Activated CD8-positive, alpha-beta memory T cell treated with anti-CD3 and anti-CD28 coated beads, Interleukin-2, amount 50 U/mL, for 1 hour (primary cell): Measurements from ENCODE around the gene MKLN1.

ENCODE experiments used
- DNase-seq: peaks from one replicate; pipeline ENCODE4 v3.0.0-alpha.2; 2020; ENCODE audit errors: extremely low read depth

Gene MKLN1

DNA sequence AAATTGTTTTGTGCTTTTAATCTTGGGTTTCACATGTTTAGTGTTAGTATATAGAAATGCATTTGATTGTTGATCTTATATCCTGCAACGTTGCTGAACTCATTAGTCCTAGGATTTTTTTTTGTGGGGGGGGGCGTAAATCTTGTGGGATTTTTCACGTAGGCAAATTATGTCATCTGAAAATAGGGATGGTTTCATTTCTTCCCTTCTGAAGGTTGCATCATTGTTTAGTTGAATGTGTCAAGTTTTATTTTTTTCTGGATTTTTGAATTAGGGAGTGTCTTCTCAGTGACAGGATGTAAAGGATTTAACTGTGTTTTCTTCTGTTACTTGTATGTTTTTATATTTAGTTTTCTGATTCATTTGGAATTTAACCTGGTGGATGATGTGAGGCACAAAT lies 26.7 kb downstream of the MKLN1 start:
- DNase-seq = no peak

DNA sequence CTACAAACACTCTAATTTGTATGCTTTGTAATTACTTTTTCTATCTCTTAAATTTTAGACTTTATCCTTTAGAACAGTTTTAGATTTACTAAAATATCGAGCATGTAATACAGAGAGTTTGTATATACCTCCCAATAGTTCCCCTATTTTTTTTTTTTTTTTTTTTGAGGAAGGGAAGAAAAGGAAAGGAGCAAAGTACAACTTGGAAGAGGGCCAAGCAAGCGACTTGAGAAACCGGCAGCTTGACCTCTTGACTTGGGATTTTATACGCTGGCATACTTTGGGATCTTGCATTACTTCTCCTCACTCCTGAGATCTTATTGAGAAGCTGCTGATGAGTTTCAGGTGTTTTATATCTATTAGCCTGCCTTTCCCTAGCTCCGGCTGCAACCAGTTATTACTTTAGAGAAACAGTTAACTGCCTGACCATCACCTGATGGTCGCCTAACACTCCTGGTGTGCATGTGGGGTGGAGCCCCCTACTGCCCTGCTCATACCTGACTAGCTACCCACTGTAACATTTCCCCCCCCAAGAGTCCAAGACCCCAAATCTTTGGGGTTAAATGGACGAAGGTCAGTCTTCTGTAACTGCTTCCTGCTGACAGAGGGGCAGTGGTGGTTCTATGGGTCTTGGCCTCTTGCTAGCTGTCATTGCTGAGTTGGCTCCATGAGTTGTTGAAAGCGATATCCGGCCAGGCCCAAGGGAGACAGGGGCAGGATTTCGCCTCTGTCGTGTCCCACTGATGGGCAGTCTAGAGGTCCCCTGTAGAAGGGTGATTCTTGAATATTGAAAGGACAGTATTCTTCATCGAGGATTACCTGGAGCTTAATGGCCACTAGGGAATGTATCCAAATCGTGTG lies 28.5 kb downstream of the MKLN1 start:
- DNase-seq = no peak

DNA sequence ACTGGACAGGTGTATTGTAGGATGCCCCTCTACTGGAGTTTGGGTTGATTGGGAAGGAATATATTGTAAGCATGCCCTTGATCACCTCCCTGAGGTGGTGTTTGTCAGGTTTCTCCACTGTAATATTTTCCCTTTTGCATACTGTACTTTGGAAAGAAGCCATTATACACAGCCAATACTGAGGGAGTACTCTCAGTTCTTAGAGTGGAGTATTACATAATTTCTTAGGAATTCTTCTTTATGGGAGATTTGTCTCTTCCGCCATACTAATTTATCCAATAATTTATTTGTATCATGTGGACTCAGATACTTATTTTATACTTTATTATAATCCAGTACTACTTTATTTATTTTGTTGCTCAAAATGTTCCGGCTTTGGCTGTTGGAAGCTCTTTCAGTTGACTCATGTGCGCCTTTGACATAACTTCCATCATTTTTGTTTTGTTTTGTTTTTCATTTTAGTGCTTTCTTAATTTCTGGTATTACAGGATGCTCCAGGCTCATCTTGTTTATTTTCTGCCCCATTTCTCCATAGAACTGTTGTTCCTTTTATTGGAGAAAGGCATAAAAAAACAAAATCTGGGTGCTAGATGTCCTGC lies 29.7 kb downstream of the MKLN1 start:
- no peak for DNase-seq

DNA sequence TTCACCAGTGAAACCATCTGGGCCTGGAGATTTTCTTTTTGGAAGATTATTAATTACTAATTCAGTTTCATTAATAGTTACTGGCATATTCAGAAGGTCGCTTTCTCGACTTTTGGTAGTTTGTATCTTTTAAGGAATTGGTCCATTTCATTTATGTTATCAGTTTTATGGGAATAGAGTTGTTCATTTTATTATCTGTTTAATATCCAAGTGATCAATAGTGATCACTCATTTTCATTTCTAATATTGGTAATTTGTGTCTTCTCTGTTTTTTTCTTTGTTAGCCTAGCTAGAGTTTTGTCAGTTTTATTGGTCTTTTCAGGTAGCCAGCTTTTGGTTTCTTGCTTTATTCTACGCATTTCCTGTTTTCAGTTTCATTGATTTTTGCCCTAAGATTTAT lies 31.0 kb downstream of the MKLN1 start:
- DNase-seq = no peak

DNA sequence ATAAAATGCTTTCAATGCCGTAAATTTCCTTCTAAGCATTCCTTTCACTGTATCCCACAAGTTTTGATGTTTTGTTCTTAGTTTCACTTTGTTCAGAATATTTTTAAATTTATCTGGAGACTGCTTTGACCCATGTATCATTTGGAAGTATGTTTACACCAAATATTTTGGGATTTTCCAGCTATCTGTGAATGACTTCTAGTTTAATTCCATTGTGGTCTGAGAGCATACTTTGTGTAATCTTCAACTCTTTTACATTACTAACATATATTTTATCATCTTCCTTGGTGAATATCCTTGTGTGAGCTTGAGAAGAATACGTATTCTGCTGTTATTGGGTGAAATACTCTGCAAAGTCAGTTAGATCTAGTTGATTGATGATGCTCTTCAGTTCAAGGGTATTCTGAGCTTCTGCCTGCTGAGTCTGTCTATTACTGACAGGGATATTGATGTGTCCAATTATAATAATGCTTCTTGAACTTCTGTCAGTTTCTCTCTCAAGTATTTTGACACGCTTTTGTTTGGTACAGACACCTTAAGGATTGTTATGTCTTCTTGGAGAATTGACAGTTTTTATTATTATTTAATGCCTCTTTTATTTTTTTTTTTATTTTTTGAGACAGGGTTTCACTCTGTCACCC lies 31.6 kb downstream of the MKLN1 start:
- no peak for DNase-seq

DNA sequence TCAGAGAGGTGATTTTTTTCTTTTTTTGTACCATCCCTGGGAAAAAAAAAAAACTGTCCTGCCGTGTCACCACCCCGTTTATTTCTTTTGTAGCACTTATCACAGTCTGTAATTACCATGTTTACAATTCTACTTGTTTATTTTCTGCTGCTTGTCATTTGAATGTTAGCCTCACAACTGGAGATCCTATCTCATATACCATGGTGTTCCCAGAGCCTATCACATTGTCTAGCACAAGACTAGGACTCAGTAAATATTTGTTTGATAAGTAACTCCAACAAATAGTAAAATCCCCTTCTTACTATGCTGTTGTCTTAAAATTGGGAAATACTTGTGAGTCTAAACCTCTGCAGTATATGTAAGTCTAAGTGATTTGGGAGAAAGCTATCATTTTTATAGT lies 36.0 kb downstream of the MKLN1 start:
- no peak for DNase-seq

DNA sequence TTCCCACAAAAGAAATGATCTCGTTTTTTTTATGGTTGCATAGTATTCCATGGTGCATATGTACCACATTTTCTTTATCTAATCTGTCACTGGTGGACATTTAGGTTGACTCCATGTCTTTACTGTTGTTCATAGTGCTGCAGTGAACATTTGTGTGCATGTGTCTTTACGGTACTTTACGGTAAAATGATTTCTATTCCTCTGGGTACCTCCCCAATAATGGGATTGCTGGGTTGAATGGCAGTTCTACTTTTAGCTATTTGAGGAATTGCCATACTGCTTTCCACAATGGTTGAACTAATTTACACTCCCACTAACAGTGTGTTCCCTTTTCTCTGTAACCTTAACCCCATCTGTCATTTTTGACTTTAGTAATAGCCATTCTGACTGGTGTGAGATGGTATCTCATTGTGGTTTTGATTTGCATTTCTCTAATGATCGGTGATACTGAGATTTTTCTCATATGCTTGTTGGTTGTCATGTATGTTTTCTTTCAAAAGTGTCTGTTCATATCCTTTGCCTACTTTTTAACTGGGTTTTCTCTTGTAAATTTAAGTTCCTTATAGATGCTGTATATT lies 37.2 kb downstream of the MKLN1 start:
- no peak for DNase-seq

DNA sequence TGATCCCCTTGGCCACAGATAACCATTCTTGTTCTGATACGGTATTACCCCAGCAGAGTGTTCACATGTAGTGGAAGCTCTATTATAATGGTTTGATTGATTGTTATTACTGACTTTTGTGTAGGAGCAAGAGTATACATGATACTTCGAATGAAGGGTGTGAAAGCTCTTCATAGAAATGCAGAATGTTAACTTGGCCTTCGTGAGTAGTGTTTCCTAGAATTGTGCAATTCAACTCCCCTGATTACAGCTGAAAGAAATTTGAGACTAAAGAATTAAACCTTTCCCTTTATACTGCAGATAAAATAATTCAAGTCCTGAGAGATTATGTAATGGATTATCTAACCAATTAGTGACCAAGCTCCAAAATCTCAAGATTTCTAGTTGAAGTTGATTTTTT lies 38.2 kb downstream of the MKLN1 start:
- no peak for DNase-seq

DNA sequence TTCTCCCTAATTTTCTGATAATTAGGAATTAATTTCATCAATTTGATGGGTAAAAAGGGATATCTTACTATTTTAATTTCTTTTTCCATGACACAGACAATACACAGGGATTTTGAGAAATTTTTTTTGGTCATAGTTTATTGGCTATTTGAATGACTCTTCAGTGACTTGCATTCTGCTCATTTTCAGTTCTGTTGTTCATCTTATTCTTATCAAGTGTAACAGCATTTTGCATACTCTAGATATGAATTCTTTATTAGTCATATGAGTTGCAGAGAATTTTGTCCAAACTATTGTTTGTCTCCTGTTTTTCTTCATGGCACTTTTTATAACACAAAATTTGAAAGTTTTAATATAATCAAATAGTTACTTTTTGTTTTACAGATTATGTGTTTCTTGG lies 41.7 kb downstream of the MKLN1 start:
- no peak for DNase-seq

DNA sequence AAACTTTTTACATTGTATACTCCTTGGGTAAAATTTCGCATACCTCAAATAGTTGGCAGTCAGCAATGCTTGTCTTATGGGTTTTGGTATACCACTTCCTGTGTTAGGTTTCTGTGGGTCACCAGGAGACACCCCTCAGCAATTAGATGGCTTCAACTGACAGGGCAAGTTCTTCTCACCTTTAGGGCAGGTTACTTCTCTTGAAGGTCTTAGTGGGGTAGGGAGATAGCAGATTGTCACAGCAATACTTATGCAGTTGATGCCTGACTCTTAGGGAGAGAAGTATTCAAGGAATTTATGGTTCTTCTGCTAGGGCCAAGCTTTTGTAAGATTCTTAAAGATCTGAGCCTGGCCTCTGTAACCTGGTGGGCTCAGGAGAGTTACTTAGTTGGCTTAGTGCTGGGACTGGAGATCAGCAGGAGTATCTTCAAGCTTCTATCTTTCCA lies 42.9 kb downstream of the MKLN1 start:
- DNase-seq = no peak

DNA sequence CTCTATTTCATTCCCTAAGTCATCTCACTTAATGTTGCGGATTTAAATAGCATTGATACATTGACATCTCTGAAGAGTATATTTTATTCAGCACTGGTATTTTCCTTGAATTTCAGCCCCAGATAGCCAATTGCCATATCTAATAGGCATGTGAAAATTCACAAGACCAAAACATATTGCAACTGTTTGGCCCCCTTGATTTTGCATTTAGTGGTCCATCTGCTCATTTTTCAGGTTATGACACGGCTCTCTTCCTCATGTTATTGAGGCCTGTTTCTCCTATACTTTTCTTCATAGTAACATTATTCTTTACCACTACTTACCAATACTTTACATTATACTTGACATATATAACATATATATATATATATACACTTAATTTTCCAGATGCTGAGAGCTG lies 43.7 kb downstream of the MKLN1 start:
- DNase-seq = no peak

DNA sequence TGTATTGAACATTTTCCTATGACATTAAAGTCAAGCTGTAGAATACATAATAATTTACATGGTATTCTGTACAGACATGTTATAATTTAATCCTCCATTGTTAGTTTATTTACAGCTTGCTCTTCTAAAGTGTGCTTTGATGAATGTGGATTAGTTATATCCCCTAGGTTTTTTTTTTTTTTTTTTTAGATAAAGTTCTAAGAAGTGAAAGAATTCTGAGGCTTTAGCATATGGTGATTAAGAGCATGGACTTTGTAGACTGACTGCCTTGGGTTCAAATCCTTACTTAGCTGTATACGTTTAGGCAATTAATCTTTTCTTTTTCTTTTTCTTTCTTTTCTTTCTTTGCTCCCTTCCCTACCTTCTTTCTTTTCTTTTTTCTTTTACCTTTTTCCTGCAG lies 44.9 kb downstream of the MKLN1 start:
- DNase-seq = no peak

DNA sequence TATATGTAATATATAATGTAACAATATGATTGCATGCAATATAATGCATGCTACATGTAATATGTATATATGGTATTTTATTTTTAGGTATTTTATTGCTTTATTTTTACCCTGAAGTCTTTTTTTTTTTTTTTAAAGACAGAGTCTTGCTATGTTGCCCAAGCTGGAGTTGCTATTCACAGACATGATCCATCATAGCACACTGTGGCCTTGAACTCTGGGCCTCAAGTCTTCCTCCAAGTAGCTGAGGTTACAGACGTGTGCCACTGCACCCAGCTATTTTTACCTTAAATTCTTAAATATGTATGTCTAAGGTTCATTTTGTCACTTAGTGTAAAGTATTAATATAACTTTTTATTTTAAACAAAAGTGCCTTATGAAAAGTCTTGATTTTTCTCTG lies 47.1 kb downstream of the MKLN1 start:
- DNase-seq = no peak

DNA sequence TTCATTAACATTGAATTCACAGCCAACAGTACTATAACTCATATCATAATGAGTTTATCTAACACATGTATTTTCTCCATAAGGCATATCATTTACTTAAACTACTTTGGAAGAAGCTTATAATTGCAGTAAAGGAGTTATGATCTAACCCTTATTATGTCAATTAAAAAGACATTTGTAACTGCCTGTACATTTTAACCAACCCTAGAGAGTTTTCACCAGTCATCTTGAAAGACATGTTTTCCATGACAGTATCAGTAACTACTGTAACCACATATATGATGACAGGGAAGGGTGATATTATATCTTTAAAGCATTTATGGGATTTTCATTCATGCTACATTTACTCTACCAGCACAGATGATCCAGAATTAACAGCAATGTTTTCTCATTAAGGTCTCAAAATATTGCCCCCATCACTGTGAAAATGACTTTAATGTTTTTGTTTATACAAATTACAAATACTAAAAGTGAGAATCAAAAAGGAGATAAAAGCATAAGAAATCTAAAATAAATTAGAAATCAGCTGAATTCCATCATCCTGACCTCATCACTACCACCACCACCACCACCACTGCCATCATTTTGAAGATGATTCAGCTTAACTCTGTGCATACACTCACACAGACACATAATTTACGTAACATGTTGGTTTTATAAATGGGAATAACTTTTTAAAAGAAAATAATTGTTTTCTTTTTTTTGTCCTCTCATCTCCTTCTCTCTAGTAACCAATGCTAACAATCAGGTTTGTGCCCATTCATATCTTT lies 53.6 kb downstream of the MKLN1 start:
- DNase-seq = no peak

DNA sequence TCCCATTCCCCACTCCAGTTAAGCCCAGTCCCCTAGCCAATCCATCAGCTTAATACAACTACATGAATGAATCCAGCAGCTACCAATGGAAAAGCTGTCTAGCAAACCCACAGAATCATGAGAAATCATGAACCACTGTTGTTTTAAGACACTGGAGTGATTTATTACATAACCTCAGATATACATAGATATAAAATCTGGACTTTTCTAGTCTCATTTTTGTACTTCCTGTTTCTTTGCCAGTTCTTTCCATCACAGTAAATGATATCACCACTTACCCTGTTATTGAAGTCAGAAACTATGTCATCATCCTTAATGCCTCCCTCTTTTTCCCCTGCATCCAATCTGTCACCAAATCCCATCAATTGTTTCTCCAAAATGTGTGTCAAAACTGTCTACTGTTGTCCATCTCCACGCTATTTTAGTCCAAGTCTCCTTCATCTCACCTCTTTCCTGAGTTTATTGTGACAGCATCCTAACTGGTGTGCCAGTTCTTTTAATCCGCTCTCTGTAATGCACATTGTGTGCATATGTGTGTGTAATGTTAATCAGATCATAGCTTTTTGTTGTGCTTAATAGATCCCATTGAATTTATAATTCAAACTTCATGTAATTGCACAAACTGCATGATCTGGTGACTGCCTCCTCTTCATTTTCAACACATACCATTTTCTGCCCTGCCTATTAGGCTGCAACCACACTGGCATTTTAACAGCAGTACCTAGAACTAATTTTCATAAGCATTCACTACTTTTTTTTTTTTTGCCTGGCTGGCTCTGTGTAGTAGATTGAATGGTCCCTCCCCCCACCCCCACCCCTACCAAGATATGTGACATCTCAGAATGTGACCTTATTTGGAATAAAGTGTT lies 56.0 kb downstream of the MKLN1 start:
- DNase-seq = no peak

DNA sequence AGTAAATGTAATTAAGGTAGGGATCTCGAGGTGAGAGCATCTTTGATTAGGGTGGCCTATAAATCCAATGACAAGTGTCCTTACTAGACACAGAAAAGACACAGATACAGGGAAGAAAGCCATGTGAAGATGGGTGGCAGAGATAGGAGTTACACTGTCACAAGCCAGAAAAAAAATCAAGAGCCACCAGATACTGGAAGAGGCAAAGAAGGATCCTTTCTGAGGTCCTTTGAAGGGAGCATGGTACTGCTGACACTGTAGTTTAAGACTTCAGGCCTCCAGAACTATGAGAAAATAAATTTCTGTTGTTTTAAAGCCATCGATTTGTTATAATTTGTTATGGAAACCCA lies 56.6 kb downstream of the MKLN1 start:
- DNase-seq = no peak

DNA sequence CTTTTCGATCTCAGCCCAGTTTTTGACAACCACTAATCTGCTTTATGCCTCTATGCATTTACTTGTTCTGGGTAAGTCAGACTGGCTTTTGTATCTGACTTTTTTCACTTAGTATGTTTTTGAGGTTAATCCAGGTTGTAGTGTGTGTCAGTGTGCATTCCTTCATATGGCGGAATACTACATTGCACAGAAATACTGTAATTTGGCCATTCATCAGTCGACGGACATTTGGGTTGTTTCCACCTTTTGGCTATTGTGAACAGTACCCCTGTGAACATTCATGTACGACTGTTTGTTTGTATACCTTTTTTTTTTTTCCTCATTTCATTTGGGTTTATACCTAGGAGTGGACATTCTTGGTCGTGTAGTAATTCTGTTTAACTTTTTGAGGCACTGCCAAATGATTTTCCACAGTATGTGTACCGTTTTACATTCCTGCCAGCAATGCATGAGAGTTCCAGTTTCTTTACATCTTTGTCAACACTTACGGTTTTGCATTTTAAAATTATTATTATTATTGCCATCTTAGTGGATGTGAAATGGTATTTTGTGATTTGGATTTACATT lies 57.4 kb downstream of the MKLN1 start:
- DNase-seq = no peak

DNA sequence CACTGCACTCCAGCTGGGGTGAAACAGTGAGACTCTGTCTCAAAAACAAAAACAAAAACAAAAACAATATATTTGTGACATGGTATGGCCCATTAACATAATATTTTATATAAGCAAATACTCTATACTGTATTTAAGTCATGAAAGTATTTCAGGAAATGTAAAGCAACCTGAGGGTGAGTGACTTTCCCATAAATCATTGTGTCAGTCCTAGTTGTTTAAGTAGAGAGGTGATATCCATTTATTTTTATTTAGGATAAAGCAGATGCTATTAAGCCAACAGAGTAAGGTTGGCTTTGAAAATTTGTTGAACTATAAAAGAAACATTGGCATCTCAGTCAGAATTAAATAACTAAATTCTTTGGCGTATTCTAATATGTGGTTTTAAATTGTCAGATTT lies 60.5 kb downstream of the MKLN1 start:
- no peak for DNase-seq

DNA sequence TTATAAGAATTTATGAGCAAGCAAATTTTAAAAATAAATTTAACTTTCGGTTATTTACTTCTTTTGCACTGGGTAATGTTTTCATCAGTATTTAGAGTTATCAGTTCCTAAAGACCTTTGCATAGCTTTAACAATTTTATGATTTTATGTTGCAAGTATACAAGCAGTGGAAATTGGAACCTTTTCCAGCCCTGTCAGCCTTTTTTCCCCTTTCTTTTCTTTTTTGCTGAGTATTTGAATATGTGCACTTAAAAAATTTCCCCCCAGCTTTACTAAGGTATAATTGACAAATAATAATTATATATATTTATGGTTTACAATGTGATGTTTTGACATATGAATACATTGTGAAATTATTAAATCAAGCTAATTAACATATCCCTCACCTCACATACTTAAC lies 62.6 kb downstream of the MKLN1 start:
- no peak for DNase-seq

DNA sequence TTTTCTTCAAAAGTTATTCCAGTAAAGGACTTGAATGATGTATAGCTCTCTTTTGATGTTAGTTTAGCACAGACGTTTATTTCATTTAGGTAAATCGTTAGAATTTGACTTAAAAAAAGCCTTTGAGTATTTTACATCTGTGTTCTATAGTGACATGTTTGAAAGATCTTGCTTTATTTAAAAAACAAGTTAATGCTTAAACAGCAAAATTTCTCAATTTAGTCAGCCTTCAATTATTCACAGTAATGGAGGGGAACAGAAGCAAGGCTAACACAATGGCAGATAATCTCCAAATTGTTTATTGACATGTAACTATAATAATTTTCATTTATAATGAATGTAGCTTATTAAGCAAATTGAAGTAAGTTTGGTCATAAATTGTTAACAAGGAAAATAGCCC lies 63.5 kb downstream of the MKLN1 start:
- no peak for DNase-seq

DNA sequence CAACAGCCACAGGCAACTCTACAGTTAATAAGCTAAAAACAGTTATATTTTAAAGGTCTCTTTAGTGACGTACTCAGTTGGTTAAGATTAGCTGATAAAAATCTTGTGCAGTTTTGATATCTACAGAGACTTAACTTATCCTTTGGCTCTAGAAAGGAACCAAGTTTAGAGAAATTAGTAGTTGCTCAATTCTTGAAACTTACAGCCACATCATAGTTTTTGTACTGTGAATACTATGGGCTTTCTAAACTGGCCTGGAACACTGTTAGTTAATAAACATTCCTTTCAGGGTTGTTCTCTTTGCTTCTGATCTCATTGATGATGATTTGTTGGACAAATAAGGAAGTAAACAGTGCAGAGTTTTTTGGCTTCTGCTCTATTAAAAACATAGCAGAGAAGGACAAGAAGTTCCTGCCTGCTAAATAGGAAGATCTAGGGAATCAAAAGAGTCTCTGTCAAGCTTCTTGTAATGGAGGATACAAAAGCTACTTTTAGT lies 73.1 kb downstream of the MKLN1 start:
- no peak for DNase-seq
